OCI-LY7 (cell line): Measurements from ENCODE around the gene KMO. TPM values are rescaled to one million over a fixed set of nuclear protein-coding genes. Genes with fewer than 3 reads are reported as not detected.

Source experiments
- BruUV-seq: library from RNA; stranded (reverse); fragments of 400-500 nt; replicated peaks from 2 replicates; lab custom pipeline; 2021; lab: Mats Ljungman, UMichigan
- CTCF ChIA-PET: fragments of 300-600 bp; sonication (Branson Sonifier 250); formaldehyde crosslinking; loops from one replicate; lab custom pipeline; 2022; ENCODE audit warnings: antibody characterized with exemption; ENCODE audit not compliant: unreplicated experiment; lab: Charles Lee
- POLR2A ChIA-PET: fragments of 300-600 bp; sonication (Branson Sonifier 250); formaldehyde crosslinking; loops from one replicate; lab custom pipeline; 2022; ENCODE audit warnings: antibody characterized with exemption; lab: Charles Lee
- DNase-seq: peaks from one replicate; pipeline ENCODE4 v3.0.0-alpha.2; 2015; ENCODE audit warnings: low spot score
- H2AFZ ChIP-seq: fragments of 200-600 bp; sonication (generic), shearing (Covaris generic); 2 replicates; pipeline ENCODE4 v1.6.1; 2014; ENCODE audit warnings: mild to moderate bottlenecking, antibody characterized with exemption, low read length, moderate library complexity
- H3K27ac ChIP-seq: fragments of 200-600 bp; sonication (generic); 2 replicates; pipeline ENCODE4 v1.5.1; 2014; ENCODE audit warnings: mixed run types, low read depth, mild to moderate bottlenecking, moderate library complexity, low read length, inconsistent platforms; ENCODE audit not compliant: poor library complexity, severe bottlenecking
- H3K36me3 ChIP-seq: fragments of 200-600 bp; sonication (generic); 2 replicates; pipeline ENCODE4 v1.6.1; 2014; ENCODE audit warnings: mild to moderate bottlenecking, antibody characterized with exemption, low read length, moderate library complexity, mixed read lengths; ENCODE audit not compliant: insufficient read depth
- H3K4me1 ChIP-seq: fragments of 200-600 bp; sonication (generic); 2 replicates; pipeline ENCODE4 v1.5.1; 2014; ENCODE audit warnings: mild to moderate bottlenecking, low read length; ENCODE audit not compliant: insufficient read depth, poor library complexity, severe bottlenecking
- H3K4me2 ChIP-seq: fragments of 200-600 bp; sonication (generic); 2 replicates; pipeline ENCODE4 v1.6.1; 2014; ENCODE audit warnings: mild to moderate bottlenecking, low read length
- H3K4me3 ChIP-seq: fragments of 200-600 bp; sonication (generic); 2 replicates; pipeline ENCODE4 v1.5.1; 2014; ENCODE audit warnings: mild to moderate bottlenecking, low read depth, low read length; ENCODE audit not compliant: poor library complexity, severe bottlenecking
- H3K79me2 ChIP-seq: fragments of 200-600 bp; sonication (generic); 2 replicates; pipeline ENCODE4 v1.6.1; 2016; ENCODE audit warnings: low read depth, mild to moderate bottlenecking, low read length, moderate library complexity, mixed read lengths; ENCODE audit not compliant: insufficient read depth
- H3K9me2 ChIP-seq: fragments of 200-600 bp; sonication (generic); 2 replicates; pipeline ENCODE4 v1.6.1; 2016; ENCODE audit warnings: mild to moderate bottlenecking, low read length, mixed read lengths; ENCODE audit not compliant: insufficient read depth
- H3K9me3 ChIP-seq: fragments of 200-600 bp; sonication (generic); 2 replicates; pipeline ENCODE4 v1.6.1; 2014; ENCODE audit warnings: mild to moderate bottlenecking, mixed run types, low read length, mixed read lengths
- H4K20me1 ChIP-seq: fragments of 200-600 bp; sonication (generic); 2 replicates; pipeline ENCODE4 v1.6.1; 2014; ENCODE audit warnings: mild to moderate bottlenecking, antibody characterized with exemption, low read length, moderate library complexity, mixed read lengths; ENCODE audit not compliant: insufficient read depth
- CTCF ChIP-seq: fragments of 200-600 bp; sonication (generic); conservative IDR thresholded peaks from 2 replicates; pipeline ENCODE4 v1.5.1; 2014; ENCODE audit warnings: mild to moderate bottlenecking, antibody characterized with exemption, low read length, moderate library complexity, mixed read lengths
- EZH2phosphoT487 ChIP-seq: fragments of 200-600 bp; sonication (generic); IDR thresholded peaks from 2 replicates; pipeline ENCODE4 v1.6.1; 2018; ENCODE audit warnings: low read depth, borderline replicate concordance, mild to moderate bottlenecking, mixed run types, antibody characterized with exemption, low read length, moderate library complexity, mixed read lengths
- intact Hi-C: fragments of 100-400 bp; cut with micrococcal nuclease; formaldehyde crosslinking; loops from one replicate; pipeline ENCODE4 v1.10.0; 2022; ENCODE audit not compliant: unreplicated experiment
- total RNA-seq, 2 experiments: library from RNA; depleted of rRNA in 1 of 2; stranded (reverse); fragments of >200 nt in 1 of 2; shearing (Covaris generic) in 1 of 2; gene quantifications; 2 replicates each; pipeline ENCODE4 v1.2.3, GENCODE V29; 2014 to 2022

KMO gene
- total RNA-seq, 2 experiments from 2014 or later: 3.2 to 14.2 TPM

GRCh38 chr1:241590719-241591118 is 58.5 kb downstream of the KMO start:
- Histone ChIP-seq H3K27ac (no peak overlapping the region), H3K79me2 (no peaks in the 10 kb centered on the region), H4K20me1 (no peaks in the 10 kb centered on the region), H3K4me1 (no peaks in the 10 kb centered on the region), H3K4me2 (no peak overlapping the region), H2AFZ (no peak overlapping the region), H3K36me3 (peaks cover 20% of the 10 kb centered on the region; the same call in 1 of the 2 replicates), H3K9me2 (no peaks in the 10 kb centered on the region), H3K4me3 (no peak overlapping the region), H3K9me3 (no peaks in the 10 kb centered on the region)
- POLR2A ChIA-PET: interaction anchor here (1.0 to 2.5 kb wide), 2 partner anchors 11 to 54 kb away, joined by 5 to 11 read pairs; no protein-coding TSS in a partner anchor
- intact Hi-C loops: no loop called here
- no peak for DNase-seq
- BruUV-seq: no TSS peak
- no peak for TF ChIP-seq CTCF
- no peak for TF ChIP-seq EZH2phosphoT487
- CTCF ChIA-PET: no interaction called here

- no peak for DNase-seq
- Histone ChIP-seq H3K4me3 (no peak overlapping the region), H3K9me3 (no peaks in the 10 kb centered on the region), H3K4me1 (no peaks in the 10 kb centered on the region), H3K9me2 (no peaks in the 10 kb centered on the region), H3K36me3 (peaks cover 20% of the 10 kb centered on the region; the same call in 1 of the 2 replicates), H3K27ac (no peak overlapping the region), H2AFZ (no peak overlapping the region), H3K4me2 (no peak overlapping the region), H4K20me1 (no peaks in the 10 kb centered on the region), H3K79me2 (no peaks in the 10 kb centered on the region)
- POLR2A ChIA-PET: interaction anchor here (0.6 to 2.5 kb wide), 3 partner anchors 11 to 373 kb away, joined by 4 to 11 read pairs (median 5); no protein-coding TSS in a partner anchor
- BruUV-seq: no TSS peak
- intact Hi-C loops: no loop called here
- CTCF ChIA-PET: no interaction called here
- TF ChIP-seq CTCF (no peak), EZH2phosphoT487 (no peak)
Measured at GRCh38 chr1:241591317-241591716, 59.1 kb downstream of the KMO start.

GRCh38 chr1:241591736-241592135 is 59.6 kb downstream of the KMO start:
- POLR2A ChIA-PET: interaction anchor here (0.6 to 1.0 kb wide), 2 partner anchors 55 to 372 kb away, joined by 4 to 5 read pairs; no protein-coding TSS in a partner anchor
- H3K27ac ChIP-seq: no peak overlapping the region

More at GRCh38 chr1:241591736-241592135, 59.6 kb downstream of the KMO start:
- Histone ChIP-seq H3K4me2 (no peak overlapping the region), H3K9me2 (no peaks in the 10 kb centered on the region), H3K36me3 (peaks cover 20% of the 10 kb centered on the region; the same call in 1 of the 2 replicates), H3K4me3 (no peak overlapping the region), H3K9me3 (no peaks in the 10 kb centered on the region), H3K4me1 (peaks cover 4% of the 10 kb centered on the region), H4K20me1 (no peaks in the 10 kb centered on the region), H3K79me2 (no peaks in the 10 kb centered on the region), H2AFZ (no peak overlapping the region)
- BruUV-seq: no TSS peak
- intact Hi-C loops: no loop called here
- no peak for TF ChIP-seq EZH2phosphoT487
- CTCF ChIA-PET: no interaction called here
- no peak for DNase-seq
